Esophagus muscularis mucosa (tissue), 4 donors: Measurements from ENCODE around the gene PIWIL4. TPM values are rescaled to one million over a fixed set of nuclear protein-coding genes. Genes with fewer than 3 reads are reported as not detected.

Experiments
- DNase-seq: peaks from one replicate; pipeline ENCODE4 v3.0.0-alpha.2; 2017; ENCODE audit errors: extremely low spot score
- H3K27ac ChIP-seq, 4 donors: fragments of 200-600 bp; sonication (generic); replicated peaks in 1 of 4; 1 replicate in 3 of 4; 2 replicates in 1 of 4; pipeline ENCODE4 v1.5.1; 2016 to 2019; ENCODE audit warnings: mild to moderate bottlenecking in 1 of 4
- H3K27me3 ChIP-seq, 4 donors: fragments of 200-600 bp; sonication (generic); one replicate each; pipeline versions ENCODE4 v1.5.1 to v1.6.0; 2016 to 2019
- H3K36me3 ChIP-seq, 4 donors: fragments of 200-600 bp; sonication (generic); one replicate each; pipeline ENCODE4 v1.5.1; 2016 to 2019
- H3K4me1 ChIP-seq, 4 donors: fragments of 200-600 bp; sonication (generic); one replicate each; pipeline ENCODE4 v1.5.1; 2016 to 2019
- H3K4me3 ChIP-seq, 4 donors: fragments of 200-600 bp; sonication (generic); 1 replicate in 2 of 4; 2 replicates in 2 of 4; pipeline ENCODE4 v1.5.1; 2016 to 2019; ENCODE audit warnings: mild to moderate bottlenecking in 4 of 4, moderate library complexity in 1 of 4
- H3K9me3 ChIP-seq, 4 donors: fragments of 200-600 bp; sonication (generic); 1 replicate in 3 of 4; 2 replicates in 1 of 4; pipeline ENCODE4 v1.5.1; 2016 to 2019
- EP300 ChIP-seq: sonication (generic); formaldehyde crosslinking; IDR thresholded peaks from one replicate; pipeline ENCODE4 v1.6.1; 2017; ENCODE audit warnings: antibody characterized with exemption
- POLR2A ChIP-seq: fragments of 450-650 bp; IDR thresholded peaks from one replicate; pipeline ENCODE4 v1.6.1; 2017; ENCODE audit warnings: antibody characterized with exemption, moderate library complexity, mild to moderate bottlenecking, low read depth
- POLR2AphosphoS5 ChIP-seq, 2 donors: sonication (generic); formaldehyde crosslinking; IDR thresholded peaks; one replicate each; pipeline ENCODE4 v1.6.1; 2017; ENCODE audit warnings: antibody characterized with exemption in 2 of 2
- WGBS: methylation state at CpG from one replicate; pipeline ENCODE4 v1.1.5; 2018; 5-methylcytosine and 5-hydroxymethylcytosine counted together
- intact Hi-C: fragments of 100-400 bp; cut with DNase I; formaldehyde crosslinking; loops from one replicate; pipeline ENCODE4 v1.15.1; 2023
- total RNA-seq, 4 donors: library from RNA; depleted of rRNA; stranded (reverse); fragments of >200 nt; gene quantifications; one replicate each; pipeline versions ENCODE4 v1.1.0 to v1.2.1, GENCODE V29; 2016
- TF ChIP-seq, protein P1 (sequence below), 3 experiments: fragments of 200-600 bp in 2 of 3; fragments of 450-650 bp in 1 of 3; sonication (generic) in 2 of 3; IDR thresholded peaks; one replicate each; pipeline ENCODE4 v1.5.1; 2017 to 2019; ENCODE audit warnings: antibody characterized with exemption in 3 of 3, mild to moderate bottlenecking in 2 of 3, moderate library complexity in 1 of 3

The PIWIL4 gene
- total RNA-seq, 4 donors from 2014 or later = 3.2 to 4.5 (median 4.1) TPM

GRCh38 chr11:94662065-94662779 is 95.1 kb downstream of the PIWIL4 start:
- no peak overlapping the region for H3K27ac ChIP-seq
- H3K36me3 ChIP-seq = no peaks in the 10 kb centered on the region
- WGBS = 79% methylated on average over 4 of the region's 4 CpGs
- TF ChIP-seq EP300 (no peak), POLR2AphosphoS5 (IDR thresholded peaks at IDR 0.05) (no peak), POLR2A (no peak)
- TF ChIP-seq, protein P1, sequence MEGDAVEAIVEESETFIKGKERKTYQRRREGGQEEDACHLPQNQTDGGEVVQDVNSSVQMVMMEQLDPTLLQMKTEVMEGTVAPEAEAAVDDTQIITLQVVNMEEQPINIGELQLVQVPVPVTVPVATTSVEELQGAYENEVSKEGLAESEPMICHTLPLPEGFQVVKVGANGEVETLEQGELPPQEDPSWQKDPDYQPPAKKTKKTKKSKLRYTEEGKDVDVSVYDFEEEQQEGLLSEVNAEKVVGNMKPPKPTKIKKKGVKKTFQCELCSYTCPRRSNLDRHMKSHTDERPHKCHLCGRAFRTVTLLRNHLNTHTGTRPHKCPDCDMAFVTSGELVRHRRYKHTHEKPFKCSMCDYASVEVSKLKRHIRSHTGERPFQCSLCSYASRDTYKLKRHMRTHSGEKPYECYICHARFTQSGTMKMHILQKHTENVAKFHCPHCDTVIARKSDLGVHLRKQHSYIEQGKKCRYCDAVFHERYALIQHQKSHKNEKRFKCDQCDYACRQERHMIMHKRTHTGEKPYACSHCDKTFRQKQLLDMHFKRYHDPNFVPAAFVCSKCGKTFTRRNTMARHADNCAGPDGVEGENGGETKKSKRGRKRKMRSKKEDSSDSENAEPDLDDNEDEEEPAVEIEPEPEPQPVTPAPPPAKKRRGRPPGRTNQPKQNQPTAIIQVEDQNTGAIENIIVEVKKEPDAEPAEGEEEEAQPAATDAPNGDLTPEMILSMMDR (IDR thresholded peaks at IDR 0.05) = no peak
- intact Hi-C loops = no loop called here
- no peak for DNase-seq
- no peaks in the 10 kb centered on the region for H3K9me3 ChIP-seq
- no peak overlapping the region for H3K4me3 ChIP-seq
- H3K27me3 ChIP-seq = no peaks in the 10 kb centered on the region
- H3K4me1 ChIP-seq = peaks cover 0 to 5% (median 0%) of the 10 kb centered on the region in 4 donors

DNA sequence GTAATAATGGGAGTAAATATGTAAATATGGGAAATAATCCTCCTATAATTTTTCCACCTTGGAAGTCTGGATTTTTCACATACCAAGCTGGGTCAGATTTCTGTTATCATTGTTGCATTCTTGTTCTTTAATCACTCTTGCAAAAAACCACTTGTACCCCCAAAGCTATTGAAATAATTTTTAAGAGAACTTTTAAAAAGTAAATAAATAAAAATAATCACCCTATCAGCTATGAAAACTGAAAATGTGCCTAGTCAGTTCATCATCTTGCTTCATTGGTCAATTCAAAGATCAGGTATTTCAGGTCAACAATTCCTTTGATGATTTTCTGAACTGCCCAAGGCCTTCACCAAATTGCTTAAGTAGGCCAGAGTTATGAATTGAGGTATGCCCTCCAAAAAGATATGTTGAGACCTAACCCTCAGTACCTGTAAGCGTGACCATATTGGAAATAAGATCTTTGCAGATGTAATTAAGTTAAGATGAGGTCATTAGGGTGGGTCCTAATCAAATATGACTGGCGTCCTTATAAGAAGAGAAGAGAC is 95.8 kb downstream of the PIWIL4 start:
- no peak for DNase-seq
- intact Hi-C loops = no loop called here
- 97% methylated on average over 2 of the region's 2 CpGs for WGBS
- H3K4me3 ChIP-seq = no peak overlapping the region
- H3K27me3 ChIP-seq = no peaks in the 10 kb centered on the region
- H3K4me1 ChIP-seq = peaks cover 0 to 2% (median 0%) of the 10 kb centered on the region in 4 donors
- H3K27ac ChIP-seq = no peak overlapping the region
- H3K36me3 ChIP-seq = no peaks in the 10 kb centered on the region
- H3K9me3 ChIP-seq = no peaks in the 10 kb centered on the region
- TF ChIP-seq EP300 (no peak), POLR2A (no peak), POLR2AphosphoS5 (IDR thresholded peaks at IDR 0.05) (no peak)
- TF ChIP-seq, protein P1 (IDR thresholded peaks at IDR 0.05) = no peak

- H3K4me3 ChIP-seq = no peak overlapping the region
- intact Hi-C loops = no loop called here
- H3K27ac ChIP-seq = no peak overlapping the region
- no peaks in the 10 kb centered on the region for H3K4me1 ChIP-seq
- H3K36me3 ChIP-seq = no peaks in the 10 kb centered on the region
- no peak for DNase-seq
- no peaks in the 10 kb centered on the region for H3K27me3 ChIP-seq
- TF ChIP-seq, protein P1 (IDR thresholded peaks at IDR 0.05) = no peak
- TF ChIP-seq POLR2AphosphoS5 (IDR thresholded peaks at IDR 0.05) = peak in 1 of 2 donors; percentile 22
- no peaks in the 10 kb centered on the region for H3K9me3 ChIP-seq
Observed at GRCh38 chr11:94664346-94664745, 97.2 kb downstream of the PIWIL4 start.

DNA sequence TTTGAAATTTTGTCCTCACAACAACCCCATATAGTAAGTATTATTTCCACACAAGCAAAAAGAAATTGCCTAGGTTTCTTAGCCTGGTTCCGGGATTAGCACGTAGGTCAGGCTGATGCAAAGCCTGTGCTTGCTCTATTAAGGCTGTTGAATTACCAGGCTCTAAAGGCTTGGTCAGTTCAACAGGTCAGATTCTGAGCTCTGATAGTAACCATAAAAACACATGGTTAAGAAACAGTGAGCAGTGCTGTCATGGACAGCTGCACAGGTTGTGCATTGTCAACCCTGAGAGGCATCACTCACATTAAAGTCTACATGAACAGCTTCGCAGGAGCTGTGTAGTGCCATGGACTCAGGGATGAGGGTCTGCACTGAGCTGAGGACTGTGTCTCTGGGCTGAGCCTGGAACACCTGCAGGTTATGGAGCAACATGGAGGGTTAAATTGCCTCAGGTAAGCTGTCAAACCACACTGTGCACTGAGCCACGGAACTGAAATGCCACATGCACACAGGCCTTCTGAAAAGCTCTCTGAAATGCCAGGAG is 98.0 kb downstream of the PIWIL4 start:
- Histone ChIP-seq H3K4me1 (no peaks in the 10 kb centered on the region), H3K27ac (no peak overlapping the region), H3K36me3 (no peaks in the 10 kb centered on the region), H3K27me3 (no peaks in the 10 kb centered on the region), H3K9me3 (no peaks in the 10 kb centered on the region), H3K4me3 (no peak overlapping the region)
- TF ChIP-seq, protein P1 (IDR thresholded peaks at IDR 0.05) = no peak
- TF ChIP-seq POLR2A (no peak), POLR2AphosphoS5 (IDR thresholded peaks at IDR 0.05) (no peak), EP300 (no peak)
- no peak for DNase-seq
- 100% methylated on average over 4 of the region's 4 CpGs for WGBS
- intact Hi-C loops = no loop called here
